Glutamatergic neuron (in vitro differentiated cells): ENCODE data around the gene MRPL47. TPM values are rescaled to one million over a fixed set of nuclear protein-coding genes. Genes with fewer than 3 reads are reported as not detected.

Experiments used
- DNase-seq: peaks from one replicate; pipeline ENCODE4 v3.0.0; 2022
- H3K27ac Mint-ChIP-seq: one replicate; pipeline ENCODE4 v1.8.0; 2020; ENCODE audit warnings: mild to moderate bottlenecking, mixed read lengths, inconsistent platforms; ENCODE audit not compliant: unreplicated experiment
- H3K27me3 Mint-ChIP-seq: one replicate; pipeline ENCODE4 v1.8.0; 2020; ENCODE audit warnings: mild to moderate bottlenecking, moderate library complexity, mixed read lengths, inconsistent platforms; ENCODE audit not compliant: unreplicated experiment
- H3K36me3 Mint-ChIP-seq: one replicate; pipeline ENCODE4 v1.8.0; 2020; ENCODE audit warnings: mild to moderate bottlenecking, mixed read lengths, inconsistent platforms; ENCODE audit not compliant: unreplicated experiment
- H3K4me1 Mint-ChIP-seq: one replicate; pipeline ENCODE4 v1.8.0; 2020; ENCODE audit warnings: mild to moderate bottlenecking, low read depth, mixed read lengths, inconsistent platforms; ENCODE audit not compliant: unreplicated experiment
- H3K4me3 Mint-ChIP-seq: one replicate; pipeline ENCODE4 v1.8.0; 2020; ENCODE audit warnings: mild to moderate bottlenecking, mixed read lengths, inconsistent platforms; ENCODE audit not compliant: unreplicated experiment
- H3K9me3 Mint-ChIP-seq: one replicate; pipeline ENCODE4 v1.8.0; 2020; ENCODE audit warnings: mild to moderate bottlenecking, moderate library complexity, mixed read lengths, inconsistent platforms; ENCODE audit not compliant: unreplicated experiment
- CTCF ChIP-seq: fragments of 200-600 bp; sonication (generic); IDR thresholded peaks from one replicate; pipeline ENCODE4 v1.5.0; 2021; ENCODE audit not compliant: partially characterized antibody, unreplicated experiment
- total RNA-seq: library from RNA; stranded (reverse); fragmentation: NEBNext Ultra II Directional; extraction: Animal tissue kit (Norgen Biotek cat#: 25700); gene quantifications from one replicate; pipeline ENCODE4 v1.2.1, GENCODE V29; 2021; ENCODE audit not compliant: unreplicated experiment

MRPL47 gene
- total RNA-seq, 1 donor from 2014 or later, result 45.0 TPM

- H3K4me1 Mint-ChIP-seq, result no peaks in the 10 kb centered on the region
- no peak overlapping the region for H3K4me3 Mint-ChIP-seq
- no peaks in the 10 kb centered on the region for H3K27me3 Mint-ChIP-seq
These were observed 52.9 kb downstream of the MRPL47 start for GRCh38 chr3:179551349-179552105.

GRCh38 chr3:179546814-179547241 is 57.6 kb downstream of the MRPL47 start:
- peaks cover 6% of the 10 kb centered on the region for H3K9me3 Mint-ChIP-seq
- no peaks in the 10 kb centered on the region for H3K27me3 Mint-ChIP-seq
- TF ChIP-seq CTCF, result no peak
- no peaks in the 10 kb centered on the region for H3K4me1 Mint-ChIP-seq
- peaks cover 6% of the 10 kb centered on the region for H3K36me3 Mint-ChIP-seq
- H3K4me3 Mint-ChIP-seq, result no peak overlapping the region
- DNase-seq, result no peak
- no peak overlapping the region for H3K27ac Mint-ChIP-seq

More at GRCh38 chr3:179551349-179552105, 52.9 kb downstream of the MRPL47 start:
- H3K27ac Mint-ChIP-seq, result no peak overlapping the region
- H3K9me3 Mint-ChIP-seq, result peaks cover 2% of the 10 kb centered on the region
- no peak for DNase-seq
- no peak for TF ChIP-seq CTCF
- peaks cover 6% of the 10 kb centered on the region for H3K36me3 Mint-ChIP-seq

GRCh38 chr3:179544981-179545645 is 59.3 kb downstream of the MRPL47 start:
- Mint-ChIP-seq H3K36me3 (no peaks in the 10 kb centered on the region), H3K4me1 (no peaks in the 10 kb centered on the region), H3K27ac (no peak overlapping the region), H3K4me3 (no peak overlapping the region), H3K27me3 (no peaks in the 10 kb centered on the region), H3K9me3 (peaks cover 4% of the 10 kb centered on the region)
- no peak for TF ChIP-seq CTCF
- no peak for DNase-seq

- no peak overlapping the region for H3K4me3 Mint-ChIP-seq
- H3K27me3 Mint-ChIP-seq, result no peaks in the 10 kb centered on the region
- no peak overlapping the region for H3K27ac Mint-ChIP-seq
- H3K36me3 Mint-ChIP-seq, result no peaks in the 10 kb centered on the region
- no peaks in the 10 kb centered on the region for H3K4me1 Mint-ChIP-seq
- peaks cover 4% of the 10 kb centered on the region for H3K9me3 Mint-ChIP-seq
- no peak for TF ChIP-seq CTCF
- no peak for DNase-seq
These were observed 62.1 kb downstream of the MRPL47 start for GRCh38 chr3:179542375-179542774.

GRCh38 chr3:179541596-179541995 is 62.8 kb downstream of the MRPL47 start:
- Mint-ChIP-seq H3K4me1 (no peaks in the 10 kb centered on the region), H3K27ac (no peak overlapping the region), H3K36me3 (no peaks in the 10 kb centered on the region), H3K9me3 (peaks cover 4% of the 10 kb centered on the region), H3K27me3 (no peaks in the 10 kb centered on the region), H3K4me3 (no peak overlapping the region)
- TF ChIP-seq CTCF, result no peak
- no peak for DNase-seq
